Erythroblast (primary cell): Measurements from ENCODE around the gene B9D1.

Experiments used
- GATA1 ChIP-seq: IDR thresholded peaks from 2 replicates; pipeline ENCODE4 v1.6.1; 2011; ENCODE audit warnings: low read depth, mild to moderate bottlenecking, control low read depth, low read length, moderate library complexity
- POLR2A ChIP-seq: IDR thresholded peaks from 2 replicates; pipeline ENCODE4 v1.6.1; 2011; ENCODE audit warnings: mild to moderate bottlenecking, low read length

DNA sequence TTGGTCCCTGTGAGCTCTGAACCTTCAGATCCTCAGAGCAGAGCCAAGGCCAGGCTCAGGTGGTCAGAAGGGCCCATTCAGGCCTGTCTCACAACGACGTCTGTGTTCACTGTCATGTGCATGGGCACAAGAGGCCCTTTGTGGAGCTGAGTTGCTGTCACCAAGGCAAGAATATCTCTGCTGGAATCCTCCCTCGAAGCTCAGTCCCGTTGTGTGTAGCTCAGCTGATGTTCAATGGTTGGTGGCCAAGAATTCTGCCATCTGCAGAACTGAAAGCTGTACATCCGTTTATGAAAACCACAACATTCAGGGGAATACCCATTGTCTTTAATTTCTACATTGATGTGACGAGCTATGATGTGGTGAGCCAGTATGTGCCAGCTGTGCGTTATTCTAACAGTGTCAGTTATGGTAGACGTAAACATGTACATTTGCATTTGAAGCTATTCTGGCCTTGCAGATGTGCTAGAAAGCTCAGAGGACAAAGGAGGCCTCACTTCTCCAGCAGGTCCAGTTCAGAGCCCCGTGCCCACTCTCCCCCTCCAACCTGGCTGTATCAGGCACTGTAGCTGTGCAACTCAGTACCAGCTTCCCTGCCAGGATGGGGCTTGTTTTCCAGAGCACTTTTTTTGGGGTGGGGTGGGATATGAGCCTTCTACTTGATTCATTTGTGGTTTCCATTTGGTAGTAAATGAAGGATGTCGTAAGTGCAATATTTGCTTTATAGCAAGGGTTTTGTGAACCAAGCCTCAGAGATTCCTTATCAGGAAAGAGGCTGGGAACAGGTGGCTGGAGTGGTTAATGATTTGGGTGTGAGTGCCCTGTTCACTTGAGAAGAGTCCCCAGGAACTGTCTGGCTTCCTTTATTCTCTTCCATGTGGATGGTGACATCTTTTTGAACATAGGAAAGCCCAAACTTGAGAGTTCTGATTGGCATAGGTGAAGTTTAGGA is 56.1 kb downstream of the B9D1 start:
- no peak for TF ChIP-seq POLR2A
- TF ChIP-seq GATA1: no peak
